A549 (cell line): Measurements from ENCODE around the gene DENND2D. TPM values are rescaled to one million over a fixed set of nuclear protein-coding genes. Genes with fewer than 3 reads are reported as not detected.

Source experiments
- ATAC-seq, 2 experiments: fragments of 200-7000 bp in 1 of 2; fragments of >200 bp in 1 of 2; cut with Nextera tagmentation in 1 of 2; cut with Tn5 transposase in 1 of 2; 3 replicates each; pipeline versions ENCODE4 v1.8.0 to v1.9.1; 2018 to 2020; ENCODE audit warnings: mild to moderate bottlenecking in 1 of 2, moderate library complexity in 1 of 2
- CTCF ChIA-PET: fragments of 300-600 bp; sonication (Branson Sonifier 250); formaldehyde crosslinking; extraction: SDS; loops from one replicate; lab custom pipeline; 2021; ENCODE audit warnings: antibody characterized with exemption, inconsistent platforms; lab: Yijun Ruan, JAX
- POLR2A ChIA-PET: fragments of 350-600 bp; formaldehyde crosslinking; extraction: SDS; loops from one replicate; lab custom pipeline; 2021; ENCODE audit warnings: antibody characterized with exemption, inconsistent platforms; lab: Yijun Ruan, JAX
- DNase-seq, 2 experiments: peaks; one replicate each; pipeline versions ENCODE4 v3.0.0 to v3.0.0-alpha.2; 2011 to 2016; ENCODE audit warnings: low read depth in 1 of 2, low spot score in 1 of 2
- FAIRE-seq: peaks from 2 replicates; lab custom pipeline; 2011; peaks lifted over from hg19 to GRCh38; lab: Jason Lieb, UNC
- H3K27ac ChIP-seq, 2 experiments: fragments of >200 bp; sonication (Bioruptor Twin); formaldehyde crosslinking; 3 replicates each; pipeline ENCODE4 v1.5.1; 2016 to 2017
- H3K4me1 ChIP-seq: fragments of >200 bp; sonication (Bioruptor Twin); formaldehyde crosslinking; 3 replicates; pipeline ENCODE4 v1.6.1; 2016
- H3K4me2 ChIP-seq: fragments of >200 bp; sonication (Bioruptor Twin); formaldehyde crosslinking; 3 replicates; pipeline ENCODE4 v1.6.1; 2016
- H3K4me3 ChIP-seq: fragments of >200 bp; sonication (Bioruptor Twin); formaldehyde crosslinking; 3 replicates; pipeline ENCODE4 v1.5.1; 2016
- H3K9me3 ChIP-seq: fragments of >200 bp; sonication (Bioruptor Twin); formaldehyde crosslinking; 3 replicates; pipeline ENCODE4 v1.6.1; 2016
- BHLHE40 ChIP-seq: IDR thresholded peaks from 2 replicates; pipeline ENCODE4 v1.6.1; 2012; ENCODE audit warnings: low read depth, low read length, inconsistent platforms
- CBX8 ChIP-seq: fragments of 200-600 bp; sonication (generic); IDR thresholded peaks from 2 replicates; pipeline ENCODE4 v1.6.1; 2016
- CEBPB ChIP-seq, 2 experiments: fragments of >200 bp in 1 of 2; sonication (Bioruptor Twin) in 1 of 2; formaldehyde crosslinking in 1 of 2; IDR thresholded peaks; 2 replicates each; pipeline ENCODE4 v1.6.1; 2012 to 2016
- CHD4 ChIP-seq: fragments of 200-600 bp; sonication (generic); IDR thresholded peaks from 2 replicates; pipeline ENCODE4 v1.6.1; 2016; ENCODE audit warnings: antibody characterized with exemption, mild to moderate bottlenecking, borderline replicate concordance
- EHF ChIP-seq: fragments of 250-450 bp; sonication (Bioruptor Pico); IDR thresholded peaks from 2 replicates; pipeline ENCODE4 v1.5.0; 2020; ENCODE audit warnings: mild to moderate bottlenecking
- ESRRA ChIP-seq: fragments of 150-350 bp; IDR thresholded peaks from 2 replicates; pipeline ENCODE4 v1.6.1; 2014; ENCODE audit warnings: mild to moderate bottlenecking, low read length, borderline replicate concordance
- HOXB13 ChIP-seq: fragments of 250-450 bp; sonication (Bioruptor Pico); IDR thresholded peaks from 2 replicates; pipeline ENCODE4 v1.5.0; 2020; ENCODE audit warnings: low read depth, mild to moderate bottlenecking, moderate library complexity
- JUNB ChIP-seq: fragments of >200 bp; sonication (Bioruptor Twin); formaldehyde crosslinking; IDR thresholded peaks from 2 replicates; pipeline ENCODE4 v1.6.1; 2016
- NPAS2 ChIP-seq: fragments of 250-450 bp; sonication (Bioruptor Pico); IDR thresholded peaks from 2 replicates; pipeline ENCODE4 v1.8.0; 2022; ENCODE audit warnings: mild to moderate bottlenecking, moderate library complexity, borderline replicate concordance
- POLR2A ChIP-seq: IDR thresholded peaks from 2 replicates; pipeline ENCODE4 v1.6.1; 2012; ENCODE audit warnings: mild to moderate bottlenecking, low read length
- POLR2AphosphoS2 ChIP-seq: conservative IDR thresholded peaks from 2 replicates; pipeline ENCODE4 v1.6.1; 2012; ENCODE audit warnings: low read length, improper control_type of control experiment, inconsistent platforms
- RARB ChIP-seq: fragments of 250-450 bp; sonication (Bioruptor Pico); IDR thresholded peaks from 2 replicates; pipeline ENCODE4 v1.8.0; 2021; ENCODE audit warnings: mild to moderate bottlenecking, moderate library complexity
- RCOR1 ChIP-seq: fragments of 150-350 bp; IDR thresholded peaks from 2 replicates; pipeline ENCODE4 v1.6.1; 2014; ENCODE audit warnings: antibody characterized with exemption, low read length, low read depth
- RNF2 ChIP-seq: fragments of 200-600 bp; sonication (generic); IDR thresholded peaks from 2 replicates; pipeline ENCODE4 v1.6.1; 2016; ENCODE audit warnings: low read depth, mild to moderate bottlenecking, antibody characterized with exemption, moderate library complexity, borderline replicate concordance
- SMC3 ChIP-seq: fragments of >200 bp; sonication (Bioruptor Twin); formaldehyde crosslinking; IDR thresholded peaks from 3 replicates; pipeline ENCODE4 v1.6.1; 2018; ENCODE audit warnings: inconsistent platforms
- SREBF2 ChIP-seq: fragments of 450-650 bp; IDR thresholded peaks from 2 replicates; pipeline ENCODE4 v1.6.1; 2014; ENCODE audit warnings: mild to moderate bottlenecking, moderate library complexity
- ZFP36 ChIP-seq: fragments of 450-650 bp; IDR thresholded peaks from 2 replicates; pipeline ENCODE4 v1.6.1; 2014; ENCODE audit warnings: borderline replicate concordance; ENCODE audit not compliant: partially characterized antibody
- WGBS: methylation state at CpG from one replicate; pipeline ENCODE4 v1.1.6; 2017; ENCODE audit errors: missing lambda C conversion rate; 5-methylcytosine and 5-hydroxymethylcytosine counted together
- polyA plus RNA-seq, 4 experiments: library from polyadenylated mRNA; depleted of rRNA in 3 of 4; stranded (reverse); fragments of >200 nt; fragmentation: RNase III in 1 of 4; extraction: RNeasy Plus Mini Kit Qiagen cat#74134 plus additional on column Dnase treatment in 1 of 4; gene quantifications; 2 replicates in 3 of 4; 3 replicates in 1 of 4; pipeline ENCODE4 v1.2.3, GENCODE V29; 2011 to 2017
- TF ChIP-seq, protein P1 (sequence below): fragments of >200 bp; sonication (Bioruptor Twin); formaldehyde crosslinking; IDR thresholded peaks from 2 replicates; pipeline ENCODE4 v1.6.1; 2016
- TF ChIP-seq, protein P2 (sequence below): fragments of 250-450 bp; sonication (Bioruptor Pico); IDR thresholded peaks from 2 replicates; pipeline ENCODE4 v1.5.0; 2020; ENCODE audit warnings: low read depth, mild to moderate bottlenecking, moderate library complexity
- TF ChIP-seq, protein P3 (sequence below): fragments of >200 bp; sonication (Bioruptor Twin); formaldehyde crosslinking; IDR thresholded peaks from 3 replicates; pipeline ENCODE4 v1.6.1; 2016
- TF ChIP-seq, protein P4 (sequence below): fragments of >200 bp; sonication (Bioruptor Twin); formaldehyde crosslinking; IDR thresholded peaks from 3 replicates; pipeline ENCODE4 v1.5.1; 2016
- TF ChIP-seq, protein P5 (sequence below): fragments of 450-650 bp; IDR thresholded peaks from 2 replicates; pipeline ENCODE4 v1.6.1; 2014; ENCODE audit warnings: antibody characterized with exemption

DENND2D gene
- polyA plus RNA-seq, 2 of the 4 experiments (the other 2 are of a cell fraction): 1.7 to 3.4 TPM

DNA sequence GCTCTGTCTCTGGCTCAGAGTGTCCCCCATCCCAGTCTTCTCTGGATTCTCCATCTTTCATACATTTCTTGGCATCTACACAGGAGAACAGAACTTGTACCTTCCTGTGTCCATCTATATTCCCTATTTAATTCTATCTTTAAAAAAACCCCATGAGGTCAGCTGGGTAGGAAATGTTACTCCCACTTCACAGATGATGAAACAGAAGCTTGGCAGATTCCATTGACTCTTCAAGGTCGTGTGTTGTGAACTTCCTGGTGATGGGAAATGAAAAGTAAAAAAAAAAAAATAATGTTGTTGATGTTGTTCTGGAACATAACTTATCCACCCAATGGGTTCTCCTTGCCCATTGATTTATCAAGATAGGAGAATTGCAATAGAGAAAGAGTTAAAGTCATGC, 35.9 kb upstream of the DENND2D start:
- Histone ChIP-seq H3K4me2 (no peak overlapping the region), H3K27ac (no peak overlapping the region), H3K9me3 (no peaks in the 10 kb centered on the region), H3K4me1 (peaks cover 6% of the 10 kb centered on the region; the same call in 2 of the 3 replicates), H3K4me3 (no peak overlapping the region)
- 0% methylated on average over 1 of the region's 1 CpG for WGBS
- POLR2A ChIA-PET: no interaction called here
- ATAC-seq (no peak), DNase-seq (no peak), FAIRE-seq (no peak)
- CTCF ChIA-PET: interaction anchor here (0.7 to 2.1 kb wide), 3 partner anchors 13 to 916 kb away, joined by 4 to 7 read pairs (median 5); no protein-coding TSS in a partner anchor
- no peak for TF ChIP-seq SMC3
- no peak for TF ChIP-seq NPAS2 (CRISPR knock-in tag)
- TF ChIP-seq HOXB13 (CRISPR knock-in tag): no peak
- TF ChIP-seq ZFP36: no peak
- no peak for TF ChIP-seq RNF2
- no peak for TF ChIP-seq ESRRA
- TF ChIP-seq RARB: no peak
- TF ChIP-seq, protein P1, sequence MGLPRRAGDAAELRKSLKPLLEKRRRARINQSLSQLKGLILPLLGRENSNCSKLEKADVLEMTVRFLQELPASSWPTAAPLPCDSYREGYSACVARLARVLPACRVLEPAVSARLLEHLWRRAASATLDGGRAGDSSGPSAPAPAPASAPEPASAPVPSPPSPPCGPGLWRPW: no peak
- TF ChIP-seq POLR2AphosphoS2: no peak
- no peak for TF ChIP-seq POLR2A
- TF ChIP-seq CHD4: no peak

DNA sequence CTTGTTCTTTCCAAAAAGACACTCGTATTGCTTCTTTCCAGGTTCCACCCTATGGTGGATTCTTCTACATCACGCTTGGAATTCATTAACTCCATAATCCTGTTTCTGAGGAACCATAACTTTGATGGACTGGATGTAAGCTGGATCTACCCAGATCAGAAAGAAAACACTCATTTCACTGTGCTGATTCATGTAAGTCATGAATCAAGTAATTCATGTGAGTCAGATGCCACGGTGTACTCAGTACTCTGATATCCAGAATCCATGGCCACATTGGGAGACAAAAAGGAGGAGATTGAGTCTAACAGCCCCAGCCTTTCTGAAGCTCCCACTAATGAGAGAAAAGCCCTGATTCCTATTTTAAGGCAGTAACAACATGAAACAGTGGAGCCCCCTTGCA, 34.4 kb upstream of the DENND2D start:
- DNase-seq (peak in 1 of 2 experiments; percentile 11), ATAC-seq (peak; percentile 73 to 76; a peak in 3 of 6 replicates), FAIRE-seq (no peak)
- CTCF ChIA-PET: interaction anchor here (0.6 to 1.6 kb wide), 2 partner anchors 155 to 165 kb away, joined by 3 to 5 read pairs; no protein-coding TSS in a partner anchor
- no peak for TF ChIP-seq BHLHE40
- TF ChIP-seq SREBF2: no peak
- no peak for TF ChIP-seq CBX8
- POLR2A ChIA-PET: no interaction called here
- no peak overlapping the region for H3K4me3 ChIP-seq
- peak overlapping the region in 1 of 2 experiments; percentile 25; a peak in 1 of 6 replicates for H3K27ac ChIP-seq
- peak overlapping the region; percentile 33; the same call in 1 of the 3 replicates for H3K4me2 ChIP-seq
- no peaks in the 10 kb centered on the region for H3K9me3 ChIP-seq
- H3K4me1 ChIP-seq: peaks cover 6% of the 10 kb centered on the region; the same call in 2 of the 3 replicates
- WGBS: 33% methylated on average over 3 of the region's 3 CpGs

DNA sequence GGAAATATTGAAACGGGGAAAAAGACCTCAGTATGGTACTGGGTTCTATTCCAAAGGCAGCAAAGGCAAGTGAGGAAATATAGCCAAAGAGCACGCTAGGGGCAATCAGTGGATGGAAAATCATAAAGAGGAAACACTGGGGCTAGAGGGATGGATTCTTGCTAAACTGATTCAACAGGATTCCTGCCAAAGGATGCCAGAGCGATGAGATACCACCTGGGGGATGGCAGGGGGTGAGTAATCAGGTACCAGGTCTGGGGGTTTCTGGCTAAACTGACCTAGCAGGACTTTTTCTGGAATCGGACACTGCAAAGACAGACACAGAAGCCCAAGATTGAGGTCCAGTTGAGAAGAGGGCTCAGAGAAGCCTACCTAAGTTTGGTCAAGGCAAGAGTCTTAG, 33.8 kb upstream of the DENND2D start:
- peaks cover 6% of the 10 kb centered on the region; the same call in 2 of the 3 replicates for H3K4me1 ChIP-seq
- no peaks in the 10 kb centered on the region for H3K9me3 ChIP-seq
- 44% methylated on average over 4 of the region's 4 CpGs for WGBS
- H3K4me2 ChIP-seq: peak overlapping the region; percentile 33; the same call in 2 of the 3 replicates
- CTCF ChIA-PET: interaction anchor here (0.6 to 1.6 kb wide), 2 partner anchors 155 to 166 kb away, joined by 3 to 5 read pairs; no protein-coding TSS in a partner anchor
- no peak for FAIRE-seq
- TF ChIP-seq JUNB (no peak), ESRRA (no peak), POLR2AphosphoS2 (no peak), RCOR1 (no peak), EHF (CRISPR knock-in tag) (no peak), CEBPB (IDR thresholded peaks at IDR 0.05) (no peak)
- TF ChIP-seq, protein P2, sequence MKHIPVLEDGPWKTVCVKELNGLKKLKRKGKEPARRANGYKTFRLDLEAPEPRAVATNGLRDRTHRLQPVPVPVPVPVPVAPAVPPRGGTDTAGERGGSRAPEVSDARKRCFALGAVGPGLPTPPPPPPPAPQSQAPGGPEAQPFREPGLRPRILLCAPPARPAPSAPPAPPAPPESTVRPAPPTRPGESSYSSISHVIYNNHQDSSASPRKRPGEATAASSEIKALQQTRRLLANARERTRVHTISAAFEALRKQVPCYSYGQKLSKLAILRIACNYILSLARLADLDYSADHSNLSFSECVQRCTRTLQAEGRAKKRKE (CRISPR knock-in tag): no peak
- TF ChIP-seq, protein P3, sequence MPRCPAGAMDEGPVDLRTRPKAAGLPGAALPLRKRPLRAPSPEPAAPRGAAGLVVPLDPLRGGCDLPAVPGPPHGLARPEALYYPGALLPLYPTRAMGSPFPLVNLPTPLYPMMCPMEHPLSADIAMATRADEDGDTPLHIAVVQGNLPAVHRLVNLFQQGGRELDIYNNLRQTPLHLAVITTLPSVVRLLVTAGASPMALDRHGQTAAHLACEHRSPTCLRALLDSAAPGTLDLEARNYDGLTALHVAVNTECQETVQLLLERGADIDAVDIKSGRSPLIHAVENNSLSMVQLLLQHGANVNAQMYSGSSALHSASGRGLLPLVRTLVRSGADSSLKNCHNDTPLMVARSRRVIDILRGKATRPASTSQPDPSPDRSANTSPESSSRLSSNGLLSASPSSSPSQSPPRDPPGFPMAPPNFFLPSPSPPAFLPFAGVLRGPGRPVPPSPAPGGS: no peak
- TF ChIP-seq, protein P4, sequence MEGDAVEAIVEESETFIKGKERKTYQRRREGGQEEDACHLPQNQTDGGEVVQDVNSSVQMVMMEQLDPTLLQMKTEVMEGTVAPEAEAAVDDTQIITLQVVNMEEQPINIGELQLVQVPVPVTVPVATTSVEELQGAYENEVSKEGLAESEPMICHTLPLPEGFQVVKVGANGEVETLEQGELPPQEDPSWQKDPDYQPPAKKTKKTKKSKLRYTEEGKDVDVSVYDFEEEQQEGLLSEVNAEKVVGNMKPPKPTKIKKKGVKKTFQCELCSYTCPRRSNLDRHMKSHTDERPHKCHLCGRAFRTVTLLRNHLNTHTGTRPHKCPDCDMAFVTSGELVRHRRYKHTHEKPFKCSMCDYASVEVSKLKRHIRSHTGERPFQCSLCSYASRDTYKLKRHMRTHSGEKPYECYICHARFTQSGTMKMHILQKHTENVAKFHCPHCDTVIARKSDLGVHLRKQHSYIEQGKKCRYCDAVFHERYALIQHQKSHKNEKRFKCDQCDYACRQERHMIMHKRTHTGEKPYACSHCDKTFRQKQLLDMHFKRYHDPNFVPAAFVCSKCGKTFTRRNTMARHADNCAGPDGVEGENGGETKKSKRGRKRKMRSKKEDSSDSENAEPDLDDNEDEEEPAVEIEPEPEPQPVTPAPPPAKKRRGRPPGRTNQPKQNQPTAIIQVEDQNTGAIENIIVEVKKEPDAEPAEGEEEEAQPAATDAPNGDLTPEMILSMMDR: no peak
- TF ChIP-seq, protein P5, sequence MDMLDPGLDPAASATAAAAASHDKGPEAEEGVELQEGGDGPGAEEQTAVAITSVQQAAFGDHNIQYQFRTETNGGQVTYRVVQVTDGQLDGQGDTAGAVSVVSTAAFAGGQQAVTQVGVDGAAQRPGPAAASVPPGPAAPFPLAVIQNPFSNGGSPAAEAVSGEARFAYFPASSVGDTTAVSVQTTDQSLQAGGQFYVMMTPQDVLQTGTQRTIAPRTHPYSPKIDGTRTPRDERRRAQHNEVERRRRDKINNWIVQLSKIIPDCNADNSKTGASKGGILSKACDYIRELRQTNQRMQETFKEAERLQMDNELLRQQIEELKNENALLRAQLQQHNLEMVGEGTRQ: no peak
- POLR2A ChIA-PET: no interaction called here
- no peak for DNase-seq
- peak in 1 of 2 experiments; percentile 43; a peak in 2 of 6 replicates for ATAC-seq
- 0 out of 6 replicates have a peak overlapping the region, but pooled peaks of 1 of the 2 experiments have one; percentile 3 for H3K27ac ChIP-seq
- H3K4me3 ChIP-seq: no peak overlapping the region
